DMS 273 (cell line): ENCODE data around the gene UNC45B.
"Not testable (repeated sequence)": the region's sequence is repeated elsewhere in the genome, so short reads cannot be mapped to it uniquely, and the experiment has no call there.

Experiments
- DNase-seq: peaks from one replicate; lab custom pipeline; 2025; ENCODE audit not compliant: unreplicated experiment; lab: John Stamatoyannopoulos, UW

The UNC45B gene

GRCh38 chr17:35169835-35170363, 22.3 kb downstream of the UNC45B start:
- no peak for DNase-seq

- peak; percentile 36 for DNase-seq
These were observed 23.6 kb downstream of the UNC45B start for GRCh38 chr17:35170968-35171771.

DNA sequence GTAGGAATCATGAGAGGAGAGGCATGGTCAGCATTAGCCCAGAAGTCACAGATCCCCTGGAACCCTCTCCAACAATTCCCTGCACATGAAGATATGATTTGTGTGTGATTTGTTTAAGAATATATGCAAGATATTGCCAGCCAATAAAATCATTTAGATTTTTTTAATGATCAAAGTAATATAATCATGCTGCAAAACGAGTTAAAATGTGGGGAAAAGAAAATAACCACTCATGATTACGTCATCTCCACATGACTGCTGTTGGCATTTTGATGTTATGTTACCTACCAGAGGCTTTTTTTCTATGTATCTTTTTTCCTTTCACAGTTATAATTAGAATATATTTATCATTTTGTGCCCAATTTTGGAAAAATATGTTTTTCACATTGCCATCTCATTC, 24.2 kb downstream of the UNC45B start:
- DNase-seq = no peak

GRCh38 chr17:35172321-35172720, 24.7 kb downstream of the UNC45B start:
- DNase-seq = not testable (repeated sequence)

- no peak for DNase-seq
These were observed 27.3 kb downstream of the UNC45B start for GRCh38 chr17:35174835-35175334.

GRCh38 chr17:35175638-35176415, 28.2 kb downstream of the UNC45B start:
- no peak for DNase-seq

DNA sequence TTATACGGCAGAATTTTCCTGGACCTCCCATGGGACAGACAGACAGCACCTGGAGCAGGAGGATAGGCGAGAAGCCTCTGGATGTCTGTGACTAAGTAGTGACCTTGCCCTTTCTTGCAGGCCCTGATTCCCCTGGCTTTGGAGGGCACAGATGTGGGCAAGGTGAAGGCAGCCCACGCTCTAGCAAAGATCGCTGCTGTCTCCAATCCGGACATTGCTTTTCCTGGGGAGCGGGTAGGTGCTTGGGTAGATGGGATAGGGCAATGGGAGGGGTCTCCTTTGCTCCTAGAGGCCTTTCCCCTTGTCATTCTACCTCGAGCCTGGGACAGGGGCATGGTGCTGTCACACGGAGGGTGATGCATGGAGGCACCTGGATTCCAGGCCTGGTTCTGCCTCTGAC, 29.3 kb downstream of the UNC45B start:
- no peak for DNase-seq

DNA sequence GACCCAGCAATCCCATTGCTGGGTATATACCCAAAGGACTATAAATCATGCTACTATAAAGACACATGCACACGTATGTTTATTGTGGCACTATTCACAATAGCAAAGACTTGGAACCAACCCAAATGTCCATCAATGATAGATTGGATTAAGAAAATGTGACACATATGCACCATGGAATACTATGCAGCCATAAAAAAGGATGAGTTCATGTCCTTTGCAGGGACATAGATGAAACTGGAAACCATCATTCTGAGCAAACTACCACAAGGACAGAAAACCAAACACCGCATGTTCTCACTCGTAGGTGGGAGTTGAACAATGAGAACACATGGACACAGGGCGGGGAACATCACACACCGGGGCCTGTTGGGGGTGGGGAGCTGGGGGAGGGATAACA, 31.8 kb downstream of the UNC45B start:
- not testable (repeated sequence) for DNase-seq

- DNase-seq = no peak
These were observed 35.7 kb downstream of the UNC45B start for GRCh38 chr17:35183332-35183731.

GRCh38 chr17:35184274-35184673, 36.7 kb downstream of the UNC45B start:
- DNase-seq = no peak

DNA sequence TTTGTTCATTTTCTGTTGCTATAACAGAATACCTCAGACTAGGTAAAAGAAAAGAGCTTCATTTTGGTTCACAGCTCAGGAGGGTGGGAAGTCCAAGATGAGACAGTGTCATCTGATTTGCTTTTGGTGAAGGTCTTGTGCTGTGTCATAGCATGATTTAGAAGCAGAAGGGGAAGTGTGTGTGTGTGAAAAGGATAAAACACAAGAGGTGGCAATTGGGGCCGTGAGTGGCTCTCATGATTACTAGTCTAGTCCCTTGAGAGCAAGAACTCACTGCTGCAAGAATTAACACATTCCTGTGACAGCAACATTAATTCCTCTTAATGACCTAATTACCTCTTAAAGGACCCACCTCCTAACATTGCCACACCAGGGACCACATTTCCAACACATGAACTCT, 38.2 kb downstream of the UNC45B start:
- DNase-seq = no peak

DNA sequence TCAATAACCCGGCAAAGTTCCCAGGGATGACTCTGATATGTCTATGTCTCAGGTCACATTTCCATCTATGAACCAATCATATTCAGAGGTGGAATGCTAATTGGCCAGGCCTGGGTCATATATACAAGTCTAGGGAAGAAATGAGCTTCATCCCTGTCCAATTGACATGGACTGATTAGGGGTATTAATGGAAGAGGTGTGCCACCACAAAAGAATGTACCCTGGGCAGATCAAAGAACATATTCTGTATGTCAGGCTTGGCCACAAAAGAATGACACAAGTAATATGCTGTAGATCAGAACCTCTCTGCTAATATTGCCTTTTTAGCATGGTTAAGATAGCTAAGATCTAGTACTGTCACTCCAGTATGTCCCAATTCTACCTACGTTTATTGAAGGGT, 39.9 kb downstream of the UNC45B start:
- DNase-seq = no peak

DNA sequence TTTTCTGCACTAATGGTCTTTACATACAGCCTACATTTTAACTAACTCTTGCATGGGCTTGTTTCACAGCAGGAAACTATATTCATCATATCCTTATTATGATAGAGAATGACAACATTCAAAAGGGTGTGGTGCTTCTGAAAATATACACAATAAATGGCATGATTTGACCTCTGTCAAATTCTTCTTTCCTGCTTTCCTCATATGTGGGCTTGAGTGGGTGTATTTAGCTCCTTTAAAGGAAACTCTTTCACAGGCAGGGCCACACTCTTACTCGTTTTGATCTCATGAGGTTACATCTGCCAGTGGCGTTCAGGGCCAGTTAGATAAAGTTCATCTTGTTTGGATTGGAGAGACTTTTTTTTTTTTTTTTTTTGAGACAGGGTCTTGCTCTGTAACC, 40.5 kb downstream of the UNC45B start:
- DNase-seq = no peak

DNA sequence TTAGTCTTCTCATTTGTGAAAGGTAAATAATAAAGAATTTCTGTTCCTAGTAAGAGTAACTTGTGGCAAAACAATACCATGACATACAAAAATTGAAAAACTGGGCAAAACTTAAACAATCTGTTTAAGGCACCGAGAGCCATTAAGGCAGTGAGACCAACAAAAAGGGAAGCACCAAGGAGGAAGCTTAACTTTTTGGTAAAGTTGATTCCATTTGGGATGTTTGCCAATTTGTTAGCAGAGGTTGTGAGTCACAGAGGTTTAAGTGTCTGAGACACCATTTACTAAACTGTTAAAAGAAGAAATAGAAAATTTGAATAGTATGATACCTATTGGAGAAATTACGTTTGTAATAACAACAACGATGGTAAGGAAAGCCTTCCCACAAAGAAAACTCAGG, 41.7 kb downstream of the UNC45B start:
- DNase-seq = no peak

DNA sequence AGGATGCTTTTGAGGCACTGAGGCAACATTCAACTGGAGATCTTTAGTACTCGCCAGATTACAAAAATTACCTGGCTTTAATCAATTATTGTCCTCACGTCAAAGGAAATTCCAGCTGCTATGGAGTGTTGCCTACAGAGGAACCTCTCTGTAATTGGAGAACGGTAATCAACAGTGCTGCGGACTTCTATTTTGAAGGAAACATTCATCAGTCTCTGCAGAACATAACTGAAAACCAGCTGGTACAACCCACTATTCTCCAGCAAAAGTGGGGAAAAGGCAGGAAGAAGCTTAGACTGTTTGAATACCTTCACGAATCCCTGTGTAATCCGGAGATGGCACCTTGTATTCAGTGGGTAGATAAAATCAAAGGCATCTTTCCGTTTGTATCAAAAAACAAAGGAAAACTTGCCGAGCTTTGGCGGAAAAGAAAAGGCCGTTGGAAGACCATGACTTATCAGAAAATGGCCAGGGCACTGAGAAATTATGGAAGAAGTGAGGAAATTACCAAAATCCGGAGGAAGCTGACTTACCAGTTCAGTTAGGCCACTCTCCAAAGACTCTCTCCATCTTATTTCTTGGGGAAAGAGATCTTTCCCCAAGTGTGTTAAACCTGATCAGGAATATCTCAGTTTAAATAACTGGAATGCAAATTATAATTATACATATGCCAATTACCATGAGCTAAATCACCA, 43.5 kb downstream of the UNC45B start:
- no peak for DNase-seq

- DNase-seq = no peak
These were observed 45.1 kb downstream of the UNC45B start for GRCh38 chr17:35192708-35193107.

DNA sequence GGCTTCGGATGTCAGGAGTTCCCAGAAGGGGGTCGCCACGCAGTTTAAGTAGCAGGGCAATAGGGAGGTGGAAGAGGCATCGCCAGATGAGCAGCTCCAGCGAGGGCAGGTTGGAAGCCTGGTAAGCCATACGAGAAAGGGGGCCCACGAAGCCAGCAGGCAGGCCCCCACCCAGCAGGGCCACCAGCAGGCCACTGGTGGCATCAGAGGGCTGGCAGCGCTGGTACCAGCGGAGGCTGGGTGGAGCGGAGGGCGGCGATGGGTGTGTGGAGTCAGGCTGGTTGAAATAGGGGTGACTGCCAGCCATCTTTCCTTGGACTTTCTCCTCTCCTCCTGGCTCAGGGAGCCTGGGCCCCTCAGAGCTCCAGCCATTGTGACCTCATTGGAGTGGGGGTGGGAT, 46.4 kb downstream of the UNC45B start, which contains the start of gene SLC35G3:
TSS of gene SLC35G3 (minus strand) at position 393 of the 400 bp plus-strand sequence. CDS start at position 307, 86 bp downstream.
- DNase-seq = not testable (repeated sequence)

DNA sequence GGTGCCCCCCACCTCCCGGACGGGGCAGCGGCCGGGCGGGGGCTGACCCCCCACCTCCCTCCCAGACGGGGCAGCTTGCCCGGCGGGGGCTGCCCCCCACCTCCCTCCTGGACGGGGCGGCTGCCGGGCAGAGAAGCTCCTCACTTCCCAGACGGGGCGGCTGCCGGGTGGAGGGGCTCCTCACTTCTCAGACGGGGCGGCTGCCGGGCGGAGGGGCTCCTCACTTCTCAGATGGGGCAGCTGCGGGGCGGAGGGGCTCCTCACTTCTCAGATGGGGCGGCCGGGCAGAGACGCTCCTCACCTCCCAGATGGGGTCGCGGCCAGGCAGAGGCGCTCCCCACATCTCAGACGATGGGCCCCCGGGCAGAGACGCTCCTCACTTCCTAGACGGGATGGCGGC, 47.4 kb downstream of the UNC45B start:
- DNase-seq = not testable (repeated sequence)

DNA sequence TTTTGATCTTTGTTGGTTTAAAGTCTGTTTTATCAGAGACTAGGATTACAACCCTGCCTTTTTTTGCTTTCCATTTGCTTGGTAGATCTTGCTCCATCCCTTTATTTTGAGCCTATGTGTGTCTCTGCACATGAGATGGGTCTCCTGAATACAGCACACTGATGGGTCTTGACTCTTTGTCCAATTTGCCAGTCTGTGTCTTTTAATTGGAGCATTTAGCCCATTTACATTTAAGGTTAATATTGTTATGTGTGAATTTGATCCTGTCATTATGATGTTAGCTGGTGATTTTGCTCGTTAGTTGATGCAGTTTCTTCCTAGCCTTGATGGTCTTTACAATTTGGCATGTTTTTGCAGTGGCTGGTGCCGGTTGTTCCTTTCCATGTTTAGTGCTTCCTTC, 55.0 kb downstream of the UNC45B start:
- not testable (repeated sequence) for DNase-seq

- DNase-seq = no peak
These were observed 63.1 kb downstream of the UNC45B start for GRCh38 chr17:35210741-35211140.

DNA sequence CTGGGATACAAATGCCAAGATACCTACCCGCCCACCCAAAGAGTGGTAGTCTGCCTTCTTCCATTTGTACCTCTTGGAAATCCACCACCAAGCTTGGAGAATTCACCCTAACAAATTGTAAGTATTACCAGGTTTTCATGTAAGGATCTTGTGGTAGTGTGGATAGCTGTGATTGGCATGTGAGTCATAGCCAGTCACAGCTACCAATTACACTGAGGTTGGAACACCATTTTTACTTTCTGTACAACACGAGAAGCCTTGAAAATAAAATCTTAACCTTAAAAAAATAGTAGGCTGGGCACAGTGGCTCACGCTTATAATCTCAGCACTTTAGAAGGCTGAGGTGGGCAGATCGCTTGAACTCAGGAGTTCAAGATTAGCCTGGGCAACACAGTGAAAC, 65.1 kb downstream of the UNC45B start:
- no peak for DNase-seq
